Anterior cingulate cortex (tissue), 58 donors: ENCODE results near the gene GNL2.
"Not testable (repeated sequence)": the region's sequence is repeated elsewhere in the genome, so short reads cannot be mapped to it uniquely, and the experiment has no call there.

Experiments
- DNase-seq, 58 donors: peaks; one replicate each; lab custom pipeline; 2025; lab: John Stamatoyannopoulos, UW

The GNL2 gene

GRCh38 chr1:37561133-37562132 lies 34.3 kb downstream of the GNL2 start:
- peak in 1 of 58 donors; percentile 1 for DNase-seq

DNA sequence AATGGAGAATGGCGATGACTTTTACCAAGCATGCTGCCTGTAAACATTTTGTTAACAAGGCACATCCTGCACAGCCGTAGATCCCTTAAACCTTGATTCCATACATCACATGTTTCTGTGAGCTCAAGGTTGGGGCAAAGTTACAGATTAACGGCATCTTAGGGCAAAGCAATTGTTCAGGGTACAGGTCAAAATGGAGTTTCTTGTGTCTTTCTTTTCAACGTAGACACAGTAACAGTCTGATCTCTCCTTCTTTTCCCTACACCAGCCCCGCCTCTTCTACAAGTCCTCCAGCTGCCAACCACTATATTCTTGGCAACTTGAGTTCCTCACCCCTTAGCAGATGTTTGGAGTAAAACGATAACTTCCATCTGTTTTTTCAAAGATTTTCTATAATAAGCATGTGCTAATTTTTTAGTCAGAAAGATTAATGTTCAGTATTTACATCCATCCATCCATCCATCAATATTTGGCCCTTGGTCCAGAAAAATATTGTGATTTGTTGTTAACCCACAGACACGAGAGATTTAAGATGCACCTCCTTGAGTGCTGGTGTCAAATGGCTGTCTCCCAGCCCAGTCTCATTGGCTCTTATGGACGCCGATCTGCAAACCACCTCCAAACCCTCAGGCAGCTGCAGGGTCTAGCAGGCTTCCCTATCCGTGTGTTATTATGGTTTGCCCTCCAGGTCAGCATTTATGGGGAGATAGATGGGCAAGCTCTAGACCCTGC lies 35.2 kb downstream of the GNL2 start:
- DNase-seq: no peak

- DNase-seq: not testable (repeated sequence)
Measured at GRCh38 chr1:37559957-37560379, 35.8 kb downstream of the GNL2 start.

DNA sequence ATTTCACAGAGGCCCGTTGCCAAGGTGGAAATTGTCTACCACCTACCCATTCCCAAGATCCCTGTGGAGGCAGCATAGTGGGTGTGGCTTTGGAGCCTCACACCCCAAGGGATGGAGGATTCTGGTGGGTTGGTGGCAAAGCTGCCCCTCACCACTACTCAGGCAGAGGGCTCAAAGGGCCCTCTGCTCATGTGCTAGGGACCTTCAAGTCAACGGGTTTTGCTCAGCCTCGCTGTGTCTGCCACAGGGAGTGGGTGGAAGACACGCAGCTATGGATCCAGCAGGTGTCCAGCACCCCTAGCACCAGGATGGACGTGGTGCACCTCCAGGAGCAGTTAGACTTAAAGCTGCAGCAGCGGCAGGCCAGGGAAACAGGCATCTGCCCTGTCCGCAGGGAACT lies 36.7 kb downstream of the GNL2 start:
- no peak for DNase-seq

DNA sequence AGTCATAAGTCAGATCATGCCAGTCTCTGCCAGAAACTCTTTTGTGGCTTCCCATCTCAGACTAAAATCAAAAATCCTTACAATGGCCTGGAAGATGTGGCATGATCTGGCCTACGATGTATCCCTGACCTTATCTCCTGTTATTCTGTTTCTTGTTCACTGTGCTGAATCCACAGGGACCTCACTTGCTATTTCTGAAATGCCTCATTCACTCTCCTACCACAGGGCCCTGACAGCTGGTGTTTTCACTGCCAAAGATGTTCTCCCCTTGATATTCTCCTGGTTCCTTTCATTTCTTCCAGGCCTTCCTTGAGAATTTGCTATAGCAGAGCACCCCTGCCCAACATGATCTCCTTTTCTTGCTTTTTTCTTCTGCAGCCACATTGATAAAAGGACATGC lies 37.3 kb downstream of the GNL2 start:
- DNase-seq: peak in 1 of 58 donors; percentile 20

GRCh38 chr1:37557402-37557801 lies 38.3 kb downstream of the GNL2 start:
- no peak for DNase-seq

DNA sequence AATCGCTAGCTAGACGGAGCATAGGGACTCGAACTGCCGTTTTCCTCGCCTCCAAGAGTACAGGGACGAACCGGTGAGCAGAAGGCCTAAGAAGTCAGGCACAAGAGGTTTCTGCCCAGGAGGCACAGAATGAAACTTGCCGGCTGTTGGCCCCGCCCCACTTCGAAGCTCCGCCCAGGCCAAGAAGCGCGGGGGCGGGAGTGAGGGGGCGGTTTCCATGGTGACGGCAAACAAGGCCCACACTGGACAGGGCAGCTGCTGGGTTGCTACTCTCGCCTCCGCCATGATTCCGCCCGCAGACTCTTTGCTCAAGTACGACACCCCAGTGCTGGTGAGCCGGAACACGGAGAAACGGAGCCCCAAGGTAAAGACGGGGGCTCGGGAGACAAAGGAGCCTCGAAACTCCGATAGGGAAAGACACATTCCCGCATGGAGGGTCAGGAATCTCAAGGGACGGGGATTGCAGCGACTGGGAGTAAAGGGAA lies 39.0 kb downstream of the GNL2 start, which contains the start of gene DNALI1:
Gene DNALI1, plus strand, starts transcription at position 229 of the 485 bp plus-strand sequence. Its CDS starts 55 bp downstream, at position 284.
- peak in 57 of 58 donors; percentile 3 to 88 (median 71) for DNase-seq

DNA sequence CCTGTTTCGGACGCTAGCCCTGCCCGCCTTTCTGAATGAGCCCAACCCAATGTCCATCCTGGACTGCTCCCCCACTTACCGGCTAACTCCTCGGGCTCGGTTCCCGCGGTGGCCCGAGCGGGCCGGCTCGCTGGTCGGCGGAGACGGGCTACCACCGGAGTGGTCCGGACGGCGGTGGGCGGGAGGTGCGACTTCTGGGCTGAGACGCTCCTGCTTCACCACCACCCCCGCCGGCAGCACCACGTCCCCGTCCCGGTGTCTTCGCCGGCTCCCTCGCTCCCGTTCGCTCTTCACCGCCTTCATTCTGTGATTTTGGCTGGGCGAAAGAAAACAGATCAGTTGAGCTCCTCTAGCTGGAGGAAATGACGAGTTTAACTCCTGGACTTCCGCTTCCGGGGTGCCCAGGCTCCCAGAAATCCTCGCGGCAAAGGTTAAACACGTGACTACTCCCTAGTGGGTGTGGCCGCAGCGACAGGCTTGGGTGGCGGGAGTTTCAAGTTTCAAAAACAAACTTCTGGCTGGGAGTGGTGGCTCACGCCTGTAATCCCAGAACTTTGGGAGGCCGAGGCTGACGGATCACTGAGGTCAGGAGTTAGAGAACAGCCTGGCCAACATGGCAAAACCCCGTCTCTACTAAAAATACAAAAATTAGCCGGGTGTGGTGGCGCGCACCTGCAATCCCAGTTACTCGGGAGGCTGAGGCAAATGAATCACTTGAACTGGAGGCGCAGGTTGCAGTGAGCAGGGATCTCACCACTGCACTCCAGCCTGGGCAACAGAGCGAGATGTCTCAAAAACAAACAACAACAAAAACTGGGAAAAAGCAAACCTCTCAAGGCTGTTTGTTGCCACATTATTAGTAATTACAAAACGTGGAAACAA lies 41.6 kb downstream of the GNL2 start, which contains the start of gene SNIP1:
Gene SNIP1, minus strand, starts transcription at position 367 of the 882 bp plus-strand sequence. Its CDS starts 64 bp downstream, at position 303.
- DNase-seq: peak; percentile 63 to 98 (median 91)

GRCh38 chr1:37553598-37553926 lies 42.2 kb downstream of the GNL2 start:
- DNase-seq: no peak

- no peak for DNase-seq
Measured at GRCh38 chr1:37549341-37549740, 46.4 kb downstream of the GNL2 start.

GRCh38 chr1:37545019-37545418 lies 50.7 kb downstream of the GNL2 start:
- DNase-seq: no peak

- DNase-seq: no peak
Measured at GRCh38 chr1:37544530-37544929, 51.2 kb downstream of the GNL2 start.

DNA sequence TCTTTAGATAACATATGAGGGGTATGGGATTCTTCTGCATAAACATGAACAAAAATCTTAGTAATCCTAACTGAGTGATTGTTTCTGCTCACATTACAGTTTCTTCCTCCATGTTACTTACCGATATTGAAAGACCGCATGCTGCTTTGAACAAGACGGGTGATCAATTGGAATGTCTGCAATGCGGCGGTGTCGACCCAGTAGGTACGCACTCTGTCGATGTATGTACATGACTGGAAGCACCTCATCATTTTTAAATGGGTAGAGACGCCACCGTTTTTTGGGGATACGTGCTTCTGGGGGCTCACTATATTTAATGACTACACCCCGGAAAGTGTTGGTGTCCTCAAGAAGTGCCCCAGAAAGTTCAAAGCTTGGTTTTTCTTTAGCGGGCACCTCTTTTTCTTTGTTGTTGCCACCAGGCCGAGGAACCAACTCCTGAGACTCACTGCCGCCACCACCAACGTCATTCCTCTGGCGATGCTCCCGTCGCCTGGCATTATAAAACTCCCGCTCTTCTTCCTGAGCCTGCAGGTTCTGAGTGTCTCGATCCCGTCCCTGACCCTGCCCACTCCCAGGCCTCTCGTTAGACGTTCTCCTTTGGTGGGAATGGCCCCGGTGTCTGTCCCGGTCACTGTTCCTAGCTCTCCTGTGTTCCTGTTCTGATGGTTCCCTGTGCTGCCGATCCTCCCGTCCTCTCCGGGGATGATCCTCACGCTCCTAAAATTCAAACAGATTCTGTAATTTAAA lies 55.5 kb downstream of the GNL2 start:
- no peak for DNase-seq

- DNase-seq: not testable (repeated sequence)
Measured at GRCh38 chr1:37539154-37539553, 56.6 kb downstream of the GNL2 start.

DNA sequence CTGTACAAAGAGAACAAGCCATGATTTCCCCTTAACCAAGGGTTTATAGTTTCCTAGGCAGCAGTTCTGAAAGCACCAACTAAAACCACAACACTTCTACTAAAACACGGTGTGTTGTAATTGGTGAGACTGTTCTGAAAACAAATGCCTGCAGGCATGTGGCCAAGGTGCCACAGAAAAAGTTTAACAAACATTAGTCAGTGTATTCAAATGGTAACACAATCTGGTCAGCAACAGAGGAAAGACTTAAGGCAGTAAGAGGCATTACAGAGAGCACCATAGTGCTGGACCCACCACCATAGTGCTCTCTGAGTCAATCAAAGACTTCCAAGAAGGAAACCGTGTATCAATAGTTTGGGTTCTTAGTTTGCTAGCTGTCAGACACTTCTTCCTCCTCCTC lies 58.4 kb downstream of the GNL2 start:
- DNase-seq: no peak

- no peak for DNase-seq
Measured at GRCh38 chr1:37533317-37534093, 62.2 kb downstream of the GNL2 start.

- not testable (repeated sequence) for DNase-seq
Measured at GRCh38 chr1:37532418-37533156, 63.1 kb downstream of the GNL2 start.

DNA sequence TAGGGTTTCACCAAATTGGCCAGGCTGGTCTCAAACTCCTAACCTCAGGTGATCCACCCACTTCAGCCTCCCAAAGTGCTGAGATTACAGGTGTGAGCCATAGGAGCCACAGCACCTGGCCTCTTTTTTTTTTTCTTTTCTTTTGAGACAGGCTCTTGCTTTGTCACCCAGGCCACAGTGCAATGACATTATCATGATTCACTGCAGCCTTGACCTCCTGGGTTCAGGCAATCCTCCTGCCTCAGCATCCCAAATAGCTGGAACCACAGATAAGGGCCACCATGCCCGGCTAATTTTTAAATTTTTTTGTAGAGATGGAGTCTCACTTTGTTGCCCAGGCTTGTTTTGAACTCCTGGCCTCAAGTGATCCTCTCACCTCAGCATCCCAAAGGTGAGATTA lies 65.8 kb downstream of the GNL2 start:
- DNase-seq: not testable (repeated sequence)
